Prostate gland (tissue), 2 donors: ENCODE data around the gene BUD23.

Source experiments
- CTCF ChIP-seq, 4 experiments: fragments of 200-600 bp in 2 of 4; fragments of 450-650 bp in 2 of 4; sonication (generic) in 2 of 4; IDR thresholded peaks; 1 replicate in 3 of 4; 2 replicates in 1 of 4; pipeline ENCODE4 v1.5.1; 2016 to 2019; ENCODE audit warnings: antibody characterized with exemption in 4 of 4, mild to moderate bottlenecking in 2 of 4, moderate library complexity in 2 of 4
- POLR2A ChIP-seq: fragments of 450-650 bp; IDR thresholded peaks from one replicate; pipeline ENCODE4 v1.6.1; 2016; ENCODE audit warnings: antibody characterized with exemption, mild to moderate bottlenecking
- POLR2AphosphoS5 ChIP-seq: sonication (generic); formaldehyde crosslinking; IDR thresholded peaks from one replicate; pipeline ENCODE4 v1.6.1; 2017; ENCODE audit warnings: antibody characterized with exemption

- TF ChIP-seq POLR2A (no peak), POLR2AphosphoS5 (no peak), CTCF (IDR thresholded peaks at IDR 0.05) (no peak)
Measured at GRCh38 chr7:73703225-73703624, 19.8 kb downstream of the BUD23 start.
